HepG2 (cell line): ENCODE measurements around the gene TMEM63C. TPM values are rescaled to one million over a fixed set of nuclear protein-coding genes. Genes with fewer than 3 reads are reported as not detected.

Experiments used
- ATAC-seq: fragments of 200-7000 bp; cut with Tn5 transposase; 3 replicates; pipeline ENCODE4 v1.9.1; 2020; ENCODE audit warnings: mild to moderate bottlenecking, moderate library complexity
- BruUV-seq: library from RNA; stranded (reverse); fragments of 400-500 nt; replicated peaks from 2 replicates; lab custom pipeline; 2021; lab: Mats Ljungman, UMichigan
- CTCF ChIA-PET: fragments of 300-600 bp; formaldehyde crosslinking; extraction: SDS; loops from one replicate; lab custom pipeline; 2021; ENCODE audit warnings: low total read pairs, inconsistent platforms, low intra/inter-chr PET ratio; lab: Yijun Ruan, JAX
- POLR2A ChIA-PET: fragments of 350-600 bp; sonication (Branson Sonifier 250); formaldehyde crosslinking; loops from one replicate; lab custom pipeline; 2020; ENCODE audit warnings: antibody characterized with exemption, inconsistent platforms; lab: Yijun Ruan, JAX
- DNase-seq: peaks from one replicate; pipeline ENCODE4 v3.0.0-alpha.2; 2015; ENCODE audit warnings: low spot score
- FAIRE-seq: peaks from 3 replicates; lab custom pipeline; 2011; peaks lifted over from hg19 to GRCh38; lab: Jason Lieb, UNC
- H2AFZ ChIP-seq: one replicate; pipeline ENCODE4 v1.6.1; 2011; ENCODE audit warnings: low read length, inconsistent platforms
- H3K27ac ChIP-seq: fragments of 300-600 bp; 3 replicates; pipeline ENCODE4 v1.8.0; 2011; ENCODE audit warnings: mixed run types, mild to moderate bottlenecking, mixed read lengths, low read length, inconsistent platforms; ENCODE audit not compliant: insufficient read depth; ENCODE audit errors: extremely low read length
- H3K27me3 ChIP-seq, 2 experiments: fragments of 200-600 bp in 1 of 2; 2 replicates in 1 of 2; 3 replicates in 1 of 2; pipeline versions ENCODE4 v1.6.0 to v1.8.0; 2011; ENCODE audit warnings: low read length in 2 of 2, mild to moderate bottlenecking in 2 of 2, moderate library complexity in 2 of 2, inconsistent platforms in 1 of 2; ENCODE audit not compliant: insufficient read depth in 2 of 2, control insufficient read depth in 1 of 2
- H3K36me3 ChIP-seq, 2 experiments: fragments of 200-600 bp in 1 of 2; replicated peaks in 1 of 2; 2 replicates in 1 of 2; 3 replicates in 1 of 2; pipeline versions ENCODE4 v1.5.1 to v1.8.0; 2011; ENCODE audit warnings: low read length in 2 of 2, inconsistent platforms in 1 of 2; ENCODE audit not compliant: insufficient read depth in 2 of 2, control insufficient read depth in 1 of 2
- H3K4me1 ChIP-seq: 2 replicates; pipeline ENCODE4 v1.5.1; 2012; ENCODE audit warnings: low read length, inconsistent platforms; ENCODE audit not compliant: insufficient read depth
- H3K4me2 ChIP-seq: 2 replicates; pipeline ENCODE4 v1.6.0; 2011; ENCODE audit warnings: low read depth, low read length, inconsistent platforms
- H3K4me3 ChIP-seq, 3 experiments: fragments of 200-600 bp in 1 of 3; sonication (generic), shearing (Covaris generic) in 1 of 3; replicated peaks in 1 of 3; 2 replicates each; pipeline ENCODE4 v1.5.1; 2011 to 2016; ENCODE audit warnings: low read length in 3 of 3, inconsistent platforms in 2 of 3, low read depth in 2 of 3, mild to moderate bottlenecking in 2 of 3, control low read depth in 1 of 3, mixed read lengths in 1 of 3; ENCODE audit not compliant: insufficient read depth in 1 of 3
- H3K79me2 ChIP-seq: one replicate; pipeline ENCODE4 v1.6.1; 2011; ENCODE audit warnings: low read length, inconsistent platforms; ENCODE audit not compliant: insufficient read depth
- H3K9ac ChIP-seq: 2 replicates; pipeline ENCODE4 v1.6.0; 2011; ENCODE audit warnings: mild to moderate bottlenecking, low read depth, low read length, inconsistent platforms; ENCODE audit not compliant: insufficient read depth
- H3K9me3 ChIP-seq: 2 replicates; pipeline ENCODE4 v1.5.1; 2012; ENCODE audit warnings: mild to moderate bottlenecking, low read length
- H4K20me1 ChIP-seq: 2 replicates; pipeline ENCODE4 v1.6.0; 2011; ENCODE audit warnings: inconsistent platforms, mild to moderate bottlenecking, low read length, moderate library complexity; ENCODE audit not compliant: insufficient read depth
- ISX ChIP-seq: sonication (generic); formaldehyde crosslinking; conservative IDR thresholded peaks from 2 replicates; pipeline ENCODE4 v1.5.0; 2020; ENCODE audit warnings: missing genetic modification reagents
- MAZ ChIP-seq, 2 experiments: sonication (generic) in 1 of 2; formaldehyde crosslinking in 1 of 2; IDR thresholded peaks; 2 replicates each; pipeline versions ENCODE4 v1.5.0 to v1.6.1; 2012 to 2020; ENCODE audit warnings: low read depth in 2 of 2, mild to moderate bottlenecking in 2 of 2, borderline replicate concordance in 1 of 2, improper control_type of control experiment in 1 of 2, low read length in 1 of 2, missing genetic modification reagents in 1 of 2, moderate library complexity in 1 of 2
- PLRG1 ChIP-seq: fragments of 450-650 bp; conservative IDR thresholded peaks from 2 replicates; pipeline ENCODE4 v1.6.1; 2016
- PTBP1 ChIP-seq: fragments of 200-400 bp; formaldehyde crosslinking; IDR thresholded peaks from 2 replicates; pipeline ENCODE4 v1.6.1; 2018; ENCODE audit warnings: low read length, low read depth; ENCODE audit not compliant: poor library complexity, severe bottlenecking
- RFX5 ChIP-seq: IDR thresholded peaks from 2 replicates; pipeline ENCODE4 v1.6.1; 2011; ENCODE audit warnings: low read depth, low read length, improper control_type of control experiment
- SOX5 ChIP-seq: IDR thresholded peaks from 2 replicates; pipeline ENCODE4 v1.6.1; 2016; ENCODE audit warnings: borderline replicate concordance
- USF2 ChIP-seq, 2 experiments: sonication (generic) in 1 of 2; formaldehyde crosslinking in 1 of 2; IDR thresholded peaks; 2 replicates each; pipeline versions ENCODE4 v1.5.1 to v1.6.1; 2011 to 2020; ENCODE audit warnings: borderline replicate concordance in 1 of 2, low read depth in 1 of 2, low read length in 1 of 2, mild to moderate bottlenecking in 1 of 2, missing genetic modification reagents in 1 of 2, moderate library complexity in 1 of 2
- ZNF251 ChIP-seq: sonication (generic); formaldehyde crosslinking; IDR thresholded peaks from 2 replicates; pipeline ENCODE4 v1.9.0; 2021; ENCODE audit warnings: mild to moderate bottlenecking, missing genetic modification reagents
- ZNF260 ChIP-seq: sonication (generic); formaldehyde crosslinking; IDR thresholded peaks from 2 replicates; pipeline ENCODE4 v1.4.0; 2020; ENCODE audit warnings: missing genetic modification reagents, low read depth, mild to moderate bottlenecking, borderline replicate concordance
- WGBS: methylation state at CpG from one replicate; pipeline ENCODE4 v1.1.6; 2017; ENCODE audit warnings: low lambda C conversion rate; 5-methylcytosine and 5-hydroxymethylcytosine counted together
- in situ Hi-C: cut with HindIII; loops from 2 replicates; pipeline ENCODE4 v1.10.0; 2017; ENCODE audit warnings: low pct_unique_long_range_greater_than_20kb; ENCODE audit not compliant: extremely low pct_ligation_motif_present
- intact Hi-C: fragments of 100-400 bp; cut with micrococcal nuclease; formaldehyde crosslinking; loops from one replicate; pipeline ENCODE4 v1.10.0; 2022; ENCODE audit not compliant: unreplicated experiment
- polyA plus RNA-seq, 8 experiments: library from polyadenylated mRNA; depleted of rRNA in 3 of 8; stranded (reverse) in 7 of 8; unstranded in 1 of 8; fragments of >200 nt; fragmentation: Illumina TruSeq in 4 of 8; extraction: Trizol in 4 of 8; gene quantifications; 2 replicates each; pipeline versions ENCODE4 v1.2.1 to v1.2.3, GENCODE V29; 2011 to 2016; ENCODE audit warnings: low read depth in 4 of 8, missing spikeins in 1 of 8, mixed read lengths in 1 of 8; ENCODE audit not compliant: insufficient read depth in 1 of 8
- total RNA-seq, 5 experiments: library from RNA; depleted of rRNA; stranded (reverse); fragments of >200 nt; fragmentation: Illumina TruSeq; extraction: Trizol; gene quantifications; 2 replicates each; pipeline ENCODE4 v1.2.3, GENCODE V29; 2016; ENCODE audit warnings: low read depth in 1 of 5

TMEM63C gene
- total and polyA plus RNA-seq, 2 of the 13 experiments (the other 11 are each of a cell fraction or from before 2014, with no cell fraction given), result 0.17 to 0.27 TPM

- Histone ChIP-seq H3K4me2 (no peak overlapping the region), H3K9me3 (no peaks in the 10 kb centered on the region), H3K27ac (no peak overlapping the region), H3K79me2 (no peaks in the 10 kb centered on the region), H3K36me3 (no peaks in the 10 kb centered on the region), H2AFZ (no peak overlapping the region), H4K20me1 (no peaks in the 10 kb centered on the region), H3K9ac (no peak overlapping the region), H3K4me1 (no peaks in the 10 kb centered on the region), H3K27me3 (peaks cover 0 to 4% of the 10 kb centered on the region in 2 experiments; a peak in 3 of 5 replicates), H3K4me3 (no peak overlapping the region)
- no peak for DNase-seq
- ChIA-PET POLR2A (no interaction called here), CTCF (no interaction called here)
- no peak for FAIRE-seq
- in situ Hi-C loops, result no loop called here
- TF ChIP-seq ZNF260, result no peak
- no peak for TF ChIP-seq USF2 (IDR thresholded peaks at IDR 0.05; ENCODE audit: low read depth, low read length)
- no peak for TF ChIP-seq USF2 (CRISPR knock-in tag; IDR thresholded peaks at IDR 0.05; ENCODE audit: borderline replicate concordance)
- TF ChIP-seq ZNF251 (CRISPR knock-in tag), result no peak
- no peak for TF ChIP-seq SOX5
- no peak for TF ChIP-seq PTBP1
- TF ChIP-seq ISX, result no peak
- TF ChIP-seq PLRG1, result no peak
- TF ChIP-seq MAZ (IDR thresholded peaks at IDR 0.05; ENCODE audit: borderline replicate concordance, low read depth, low read length), result no peak
- TF ChIP-seq MAZ (CRISPR knock-in tag; IDR thresholded peaks at IDR 0.05; ENCODE audit: low read depth), result no peak
- no peak for TF ChIP-seq RFX5
- no TSS peak for BruUV-seq
- intact Hi-C loops, result no loop called here
- 36% methylated on average over 14 of the region's 20 CpGs for WGBS
- ATAC-seq, result peak; percentile 48
Observed at GRCh38 chr14:77253333-77254190, 72.0 kb downstream of the TMEM63C start.
